Central memory CD8-positive, alpha-beta T cell (primary cell): ENCODE measurements around the gene ENOX2.

Experiments
- ATAC-seq: fragments of 150-1000 bp; cut with Tn5 transposase; replicated peaks from 2 replicates; pipeline ENCODE4 v1.10.0; 2022; ENCODE audit warnings: mild to moderate bottlenecking, moderate FRiP score, moderate number of reproducible peaks; ENCODE audit not compliant: poor library complexity, severe bottlenecking; ENCODE audit errors: extremely low read depth
- DNase-seq, 2 donors: peaks; one replicate each; pipeline ENCODE4 v3.0.0; 2021; ENCODE audit warnings: low spot score in 2 of 2
- H3K27ac Mint-ChIP-seq: one replicate; pipeline ENCODE4 v1.8.0; 2022; ENCODE audit warnings: low read depth, mild to moderate bottlenecking, moderate library complexity, mixed read lengths
- H3K27me3 Mint-ChIP-seq: one replicate; pipeline ENCODE4 v1.8.0; 2022; ENCODE audit warnings: mixed read lengths
- H3K36me3 Mint-ChIP-seq: one replicate; pipeline ENCODE4 v1.8.0; 2022; ENCODE audit warnings: mild to moderate bottlenecking, moderate library complexity, mixed read lengths; ENCODE audit not compliant: insufficient read depth
- H3K4me1 Mint-ChIP-seq: one replicate; pipeline ENCODE4 v1.8.0; 2022; ENCODE audit warnings: mixed read lengths
- H3K4me3 Mint-ChIP-seq: one replicate; pipeline ENCODE4 v1.8.0; 2022; ENCODE audit warnings: mild to moderate bottlenecking, moderate library complexity, mixed read lengths
- H3K9me3 Mint-ChIP-seq: one replicate; pipeline ENCODE4 v1.8.0; 2022; ENCODE audit warnings: mixed read lengths

ENOX2 gene

DNA sequence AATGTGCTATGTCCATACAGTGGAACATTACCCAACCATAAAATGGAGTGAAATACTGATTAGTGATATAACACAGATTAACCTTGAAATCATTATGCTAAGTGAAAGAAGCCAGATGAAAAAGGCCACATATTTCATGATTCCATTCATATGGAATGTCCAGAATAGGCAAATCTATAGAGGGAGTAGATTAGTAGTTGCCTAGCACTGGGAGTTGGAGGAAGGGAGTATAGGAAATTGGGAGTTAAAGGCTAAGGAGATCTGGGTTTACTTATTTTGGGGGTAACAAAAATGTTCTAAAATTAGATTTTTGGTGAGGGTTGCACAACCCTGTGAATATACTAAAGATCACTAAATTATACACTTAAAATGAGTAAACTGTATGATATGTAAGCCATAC is 26.8 kb downstream of the ENOX2 start:
- Mint-ChIP-seq H3K4me1 (peaks cover 19% of the 10 kb centered on the region), H3K36me3 (no peaks in the 10 kb centered on the region), H3K4me3 (no peak overlapping the region), H3K27ac (no peak overlapping the region), H3K9me3 (no peaks in the 10 kb centered on the region), H3K27me3 (no peaks in the 10 kb centered on the region)
- ATAC-seq = no peak
- DNase-seq = no peak

DNA sequence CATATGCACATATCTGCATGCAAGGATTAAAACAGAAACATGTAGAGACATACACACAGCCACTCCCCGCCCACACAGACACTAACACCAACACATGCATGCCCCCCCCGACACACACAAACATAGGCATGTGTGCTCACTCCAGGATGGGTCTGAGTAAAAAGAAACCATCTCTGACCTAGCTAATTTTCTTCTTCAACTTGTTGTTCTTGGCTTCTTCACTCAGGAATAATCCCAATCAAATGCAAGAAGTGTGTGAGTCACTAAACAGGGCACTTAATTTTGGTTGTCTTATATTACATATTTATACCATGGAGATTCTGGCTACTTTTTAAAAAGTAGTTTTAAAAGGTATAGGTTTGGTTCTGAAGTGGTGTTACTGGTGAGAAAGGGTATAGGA is 28.3 kb downstream of the ENOX2 start:
- Mint-ChIP-seq H3K27ac (no peak overlapping the region), H3K4me1 (peaks cover 21% of the 10 kb centered on the region), H3K9me3 (no peaks in the 10 kb centered on the region), H3K27me3 (no peaks in the 10 kb centered on the region), H3K4me3 (no peak overlapping the region), H3K36me3 (no peaks in the 10 kb centered on the region)
- ATAC-seq (no peak), DNase-seq (no peak)

DNA sequence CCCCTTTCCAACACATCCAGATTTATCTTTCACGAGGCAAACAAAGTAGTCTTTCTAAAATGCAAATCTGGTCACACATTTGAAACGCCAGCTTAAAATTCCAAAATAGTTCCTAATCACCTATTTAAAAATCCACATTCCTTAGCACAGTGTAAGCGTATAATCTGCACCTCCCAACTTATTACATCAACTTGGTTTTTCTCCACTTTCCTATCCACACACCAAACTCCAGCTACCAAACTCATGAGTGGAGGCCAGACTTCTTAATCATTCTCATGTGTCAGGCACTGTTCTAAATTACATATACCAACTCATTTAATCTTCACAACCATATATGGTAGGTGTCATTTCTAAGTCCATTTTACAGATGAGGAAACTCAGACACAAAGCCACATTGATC is 33.8 kb downstream of the ENOX2 start:
- ATAC-seq = no peak
- H3K27me3 Mint-ChIP-seq = no peaks in the 10 kb centered on the region
- no peak overlapping the region for H3K27ac Mint-ChIP-seq
- no peaks in the 10 kb centered on the region for H3K36me3 Mint-ChIP-seq
- H3K4me1 Mint-ChIP-seq = peaks cover 20% of the 10 kb centered on the region
- DNase-seq = no peak
- H3K9me3 Mint-ChIP-seq = no peaks in the 10 kb centered on the region
- no peak overlapping the region for H3K4me3 Mint-ChIP-seq

DNA sequence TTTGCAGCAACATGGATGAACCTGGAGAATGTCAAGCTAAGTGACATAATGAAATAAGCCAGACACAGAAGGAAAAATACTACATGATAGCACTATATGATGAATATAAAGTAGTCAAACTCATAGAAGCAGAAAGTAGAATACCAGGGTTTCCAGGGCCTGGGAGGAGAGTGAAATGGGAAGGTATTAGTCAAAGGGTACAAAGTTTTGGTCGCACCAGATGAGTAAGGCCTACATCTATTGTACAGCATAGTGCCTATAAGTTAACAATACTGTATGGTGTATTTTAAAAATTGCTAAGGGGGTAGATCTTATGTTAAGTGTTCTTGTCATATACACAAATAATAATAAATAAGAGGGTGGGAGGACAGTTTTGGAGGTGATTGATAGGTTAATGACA is 41.5 kb downstream of the ENOX2 start:
- no peaks in the 10 kb centered on the region for H3K4me1 Mint-ChIP-seq
- no peaks in the 10 kb centered on the region for H3K27me3 Mint-ChIP-seq
- H3K36me3 Mint-ChIP-seq = no peaks in the 10 kb centered on the region
- H3K9me3 Mint-ChIP-seq = no peaks in the 10 kb centered on the region
- no peak overlapping the region for H3K27ac Mint-ChIP-seq
- ATAC-seq (no peak), DNase-seq (no peak)
- H3K4me3 Mint-ChIP-seq = no peak overlapping the region

DNA sequence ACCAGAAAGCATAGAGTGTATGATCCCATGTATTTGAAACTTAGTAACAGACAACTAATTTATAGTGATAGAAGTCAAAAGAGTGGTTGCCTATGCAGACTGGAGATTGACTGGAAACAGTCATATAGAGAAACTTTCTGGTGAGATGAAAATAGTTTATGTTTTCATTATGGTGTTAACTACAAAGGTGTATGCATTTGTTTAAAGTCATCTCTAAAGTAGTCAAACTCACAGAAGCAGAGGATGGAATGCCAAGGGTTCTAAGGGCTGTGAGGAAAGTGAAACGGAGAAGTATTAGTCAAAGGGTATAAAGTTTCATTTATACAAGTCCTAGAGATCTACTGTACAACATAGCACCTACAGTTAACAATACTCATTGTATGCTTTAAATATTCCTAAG is 45.8 kb downstream of the ENOX2 start:
- H3K36me3 Mint-ChIP-seq = no peaks in the 10 kb centered on the region
- ATAC-seq (no peak), DNase-seq (no peak)
- H3K4me1 Mint-ChIP-seq = peaks cover 6% of the 10 kb centered on the region
- no peaks in the 10 kb centered on the region for H3K9me3 Mint-ChIP-seq
- no peaks in the 10 kb centered on the region for H3K27me3 Mint-ChIP-seq
- H3K4me3 Mint-ChIP-seq = no peak overlapping the region
- H3K27ac Mint-ChIP-seq = no peak overlapping the region

DNA sequence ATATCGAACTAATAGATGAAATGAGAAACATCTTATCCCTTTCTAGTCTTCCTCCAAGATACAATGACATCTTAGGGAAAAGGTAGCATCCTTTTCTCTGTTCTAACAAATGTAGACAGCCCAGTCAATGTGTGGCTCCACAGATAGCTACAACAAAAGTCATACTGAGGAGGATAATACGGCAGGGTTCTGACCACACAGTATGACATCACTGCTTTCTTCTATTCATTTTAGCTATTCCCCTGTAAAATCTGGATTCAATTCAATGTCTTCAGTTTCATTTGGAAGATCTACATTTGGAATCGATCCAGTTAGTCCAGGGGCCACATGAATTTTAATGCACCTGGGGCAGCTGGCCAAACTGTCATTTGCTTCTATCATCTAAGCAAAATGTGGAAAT is 51.4 kb downstream of the ENOX2 start:
- no peak overlapping the region for H3K4me3 Mint-ChIP-seq
- H3K4me1 Mint-ChIP-seq = peaks cover 6% of the 10 kb centered on the region
- ATAC-seq (no peak), DNase-seq (no peak)
- H3K36me3 Mint-ChIP-seq = no peaks in the 10 kb centered on the region
- H3K27ac Mint-ChIP-seq = no peak overlapping the region
- H3K9me3 Mint-ChIP-seq = no peaks in the 10 kb centered on the region
- H3K27me3 Mint-ChIP-seq = no peaks in the 10 kb centered on the region

DNA sequence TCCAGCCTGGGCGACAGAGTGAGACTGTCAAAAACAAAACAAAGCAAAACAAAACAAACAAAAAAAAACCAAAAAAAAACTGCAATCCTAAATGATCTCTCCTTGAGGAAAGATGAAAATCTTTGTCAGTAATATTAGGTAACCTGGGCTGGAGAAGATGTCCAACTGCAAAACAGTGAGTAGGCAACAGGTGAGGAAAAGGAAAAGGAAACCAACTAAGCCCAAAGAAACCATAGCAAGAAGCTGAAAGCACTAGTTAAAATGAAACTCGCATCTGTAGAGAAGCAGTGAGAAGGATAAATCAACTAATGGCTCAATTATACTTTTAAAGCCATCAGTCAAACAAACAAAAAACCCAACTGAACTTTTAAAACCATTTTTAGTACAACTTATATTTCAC is 54.2 kb downstream of the ENOX2 start:
- H3K27ac Mint-ChIP-seq = no peak overlapping the region

DNA sequence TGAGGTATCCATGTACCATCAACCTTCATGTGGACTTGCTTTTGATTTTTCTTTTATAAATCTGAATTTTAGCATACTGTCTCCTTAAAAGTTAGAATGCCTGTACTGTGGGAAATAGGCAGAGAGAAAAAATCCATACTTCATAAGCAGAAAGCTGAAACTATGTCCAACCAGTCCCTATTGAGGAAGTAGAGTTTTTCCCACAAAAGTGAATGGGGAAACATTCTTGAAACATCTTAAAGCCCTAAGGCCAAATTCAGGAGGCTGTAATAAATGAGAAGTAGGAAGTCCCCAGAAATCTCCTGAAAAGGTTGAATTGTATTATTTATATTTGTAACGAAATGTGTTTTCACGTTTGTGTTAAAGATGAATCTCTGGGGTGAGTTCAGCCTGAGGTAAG is 56.3 kb downstream of the ENOX2 start:
- H3K9me3 Mint-ChIP-seq = no peaks in the 10 kb centered on the region
- DNase-seq (no peak), ATAC-seq (no peak)
- H3K36me3 Mint-ChIP-seq = no peaks in the 10 kb centered on the region
- no peaks in the 10 kb centered on the region for H3K27me3 Mint-ChIP-seq
- no peak overlapping the region for H3K27ac Mint-ChIP-seq
- no peak overlapping the region for H3K4me3 Mint-ChIP-seq
- peaks cover 11% of the 10 kb centered on the region for H3K4me1 Mint-ChIP-seq

More for the DNA sequence above, 54.2 kb downstream of the ENOX2 start:
- no peaks in the 10 kb centered on the region for H3K36me3 Mint-ChIP-seq
- H3K9me3 Mint-ChIP-seq = no peaks in the 10 kb centered on the region
- H3K4me3 Mint-ChIP-seq = no peak overlapping the region
- DNase-seq (no peak), ATAC-seq (no peak)
- no peaks in the 10 kb centered on the region for H3K27me3 Mint-ChIP-seq
- H3K4me1 Mint-ChIP-seq = no peaks in the 10 kb centered on the region

DNA sequence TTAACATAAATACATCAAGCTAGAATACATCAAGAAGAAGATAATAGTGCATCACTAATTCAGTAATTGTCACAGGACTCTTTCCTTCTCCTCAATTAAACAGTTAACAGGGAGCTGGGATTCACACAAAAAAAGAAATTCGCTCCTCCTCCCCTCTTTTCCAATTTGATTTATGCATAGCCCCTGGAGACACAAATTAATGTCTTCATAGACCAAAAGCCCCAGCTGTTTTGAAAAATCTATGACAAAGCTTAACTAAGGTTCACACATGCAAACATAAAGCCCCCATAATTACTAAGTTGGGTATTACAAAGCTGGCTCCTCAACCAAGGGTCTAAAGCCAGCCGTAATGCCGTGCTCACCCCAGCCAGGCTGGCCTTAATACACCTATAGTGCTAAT is 61.2 kb downstream of the ENOX2 start:
- no peak for ATAC-seq
- Mint-ChIP-seq H3K4me3 (no peak overlapping the region), H3K27me3 (no peaks in the 10 kb centered on the region), H3K36me3 (no peaks in the 10 kb centered on the region), H3K27ac (no peak overlapping the region), H3K4me1 (peaks cover 11% of the 10 kb centered on the region), H3K9me3 (no peaks in the 10 kb centered on the region)
- no peak for DNase-seq

DNA sequence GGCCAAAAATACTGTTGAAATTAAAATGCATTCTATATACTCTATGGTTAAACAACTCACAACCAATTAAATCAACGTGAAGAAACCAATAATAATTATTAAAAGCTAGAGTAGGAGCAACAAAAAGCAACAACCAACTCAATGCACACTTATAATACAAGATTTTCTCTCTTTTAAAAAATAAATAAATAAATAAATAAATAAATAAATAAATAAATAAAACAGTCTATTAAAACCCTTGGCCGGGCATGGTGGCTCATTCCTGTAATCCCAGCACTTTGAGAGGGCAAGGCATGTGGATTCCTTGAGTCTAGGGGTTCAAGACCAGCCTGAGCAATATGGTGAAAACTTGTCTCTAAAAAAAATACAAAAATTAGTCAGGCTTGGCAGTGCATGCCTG is 62.7 kb downstream of the ENOX2 start:
- Mint-ChIP-seq H3K9me3 (no peaks in the 10 kb centered on the region), H3K27ac (no peak overlapping the region), H3K36me3 (no peaks in the 10 kb centered on the region), H3K27me3 (no peaks in the 10 kb centered on the region), H3K4me1 (peaks cover 11% of the 10 kb centered on the region), H3K4me3 (no peak overlapping the region)
- DNase-seq (no peak), ATAC-seq (no peak)

DNA sequence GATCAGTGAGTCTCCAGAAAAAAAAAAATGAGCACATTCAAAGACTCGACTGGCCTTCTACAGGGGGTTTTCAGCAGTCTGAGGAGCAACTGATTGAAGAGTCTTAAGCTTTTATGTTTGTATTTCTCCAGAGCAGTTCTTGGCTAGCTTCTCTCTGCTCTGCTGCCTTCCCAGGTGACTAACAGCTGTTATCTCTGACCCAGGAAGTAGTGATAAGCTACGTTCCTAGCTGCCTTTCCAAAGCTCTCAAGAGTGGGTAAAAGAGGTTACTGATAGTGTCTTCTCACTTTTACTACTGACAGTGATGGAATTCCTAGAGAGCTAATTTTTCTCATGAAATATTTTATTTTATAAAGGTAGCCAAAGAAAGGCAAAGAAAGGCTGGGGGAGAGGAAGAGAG is 66.6 kb downstream of the ENOX2 start:
- DNase-seq (no peak), ATAC-seq (no peak)
- H3K27me3 Mint-ChIP-seq = no peaks in the 10 kb centered on the region
- H3K4me3 Mint-ChIP-seq = no peak overlapping the region
- H3K4me1 Mint-ChIP-seq = peaks cover 10% of the 10 kb centered on the region
- H3K9me3 Mint-ChIP-seq = no peaks in the 10 kb centered on the region
- no peaks in the 10 kb centered on the region for H3K36me3 Mint-ChIP-seq
- H3K27ac Mint-ChIP-seq = no peak overlapping the region

DNA sequence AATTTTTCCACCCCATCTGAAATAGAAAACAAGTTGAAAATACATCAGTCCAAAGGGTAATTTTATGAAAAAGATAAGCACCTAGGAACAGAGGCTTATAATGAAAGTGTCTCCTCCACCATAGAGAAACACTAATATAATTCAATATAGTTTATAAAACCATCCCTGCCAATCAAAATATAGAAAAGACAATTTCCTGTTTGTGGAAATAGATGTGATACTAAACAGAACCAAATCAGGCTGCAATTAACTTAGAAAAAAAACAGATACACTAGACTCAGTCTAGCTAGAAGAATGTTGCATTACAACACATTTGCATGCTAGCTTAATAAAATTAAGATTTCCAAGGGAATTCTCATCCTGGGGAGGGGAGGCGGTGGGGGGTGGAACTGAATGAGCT is 68.2 kb downstream of the ENOX2 start:
- ATAC-seq (no peak), DNase-seq (no peak)
- H3K9me3 Mint-ChIP-seq = no peaks in the 10 kb centered on the region
- H3K27ac Mint-ChIP-seq = no peak overlapping the region
- no peaks in the 10 kb centered on the region for H3K27me3 Mint-ChIP-seq
- peaks cover 16% of the 10 kb centered on the region for H3K4me1 Mint-ChIP-seq
- no peak overlapping the region for H3K4me3 Mint-ChIP-seq
- H3K36me3 Mint-ChIP-seq = no peaks in the 10 kb centered on the region

DNA sequence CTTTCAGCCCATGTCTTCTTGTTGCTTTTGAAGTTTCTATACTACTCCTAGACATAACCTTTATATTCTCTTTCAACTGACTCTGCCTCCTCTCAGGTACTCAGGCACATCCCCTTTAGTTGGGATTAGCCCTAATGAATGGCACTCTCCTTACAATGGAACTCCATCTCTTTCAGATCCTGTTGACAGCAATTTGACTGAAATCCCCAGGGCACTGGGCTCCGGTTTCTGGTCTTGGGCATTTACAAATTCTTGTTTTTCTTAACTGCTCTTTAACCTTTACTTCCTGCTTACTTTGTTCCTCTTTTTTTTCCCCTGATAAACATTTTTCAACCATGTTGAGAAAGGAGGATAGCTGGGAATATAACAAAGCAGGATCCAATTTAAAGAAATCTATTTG is 68.9 kb downstream of the ENOX2 start:
- H3K27ac Mint-ChIP-seq = no peak overlapping the region
- no peaks in the 10 kb centered on the region for H3K36me3 Mint-ChIP-seq
- ATAC-seq = no peak
- peaks cover 16% of the 10 kb centered on the region for H3K4me1 Mint-ChIP-seq
- DNase-seq = no peak
- no peaks in the 10 kb centered on the region for H3K27me3 Mint-ChIP-seq
- no peak overlapping the region for H3K4me3 Mint-ChIP-seq
- H3K9me3 Mint-ChIP-seq = no peaks in the 10 kb centered on the region

DNA sequence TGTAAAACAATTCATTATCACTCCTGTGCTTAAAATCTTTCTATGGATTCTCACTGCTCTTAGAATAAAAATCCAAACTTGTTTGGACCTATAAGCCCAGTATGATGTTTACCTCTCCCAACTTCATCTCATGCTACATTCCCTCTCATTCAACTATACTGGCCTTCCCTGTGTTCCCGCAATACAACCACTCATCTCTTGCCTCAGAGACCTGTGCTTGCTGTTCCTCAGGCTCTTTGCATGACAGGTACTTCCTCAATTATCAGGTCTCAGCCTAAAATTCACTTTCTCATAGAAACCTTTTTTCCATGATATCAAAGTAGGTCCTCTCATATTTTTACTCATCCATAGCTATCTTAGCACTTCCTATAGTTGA is 71.7 kb downstream of the ENOX2 start:
- Mint-ChIP-seq H3K27me3 (no peaks in the 10 kb centered on the region), H3K27ac (no peak overlapping the region), H3K36me3 (no peaks in the 10 kb centered on the region), H3K4me1 (peaks cover 22% of the 10 kb centered on the region), H3K9me3 (no peaks in the 10 kb centered on the region), H3K4me3 (no peak overlapping the region)
- no peak for ATAC-seq
- no peak for DNase-seq
